SK-N-MC (cell line): Measurements from ENCODE around the gene PLEKHA5.

Experiments
- EZH2 ChIP-seq: fragments of 200-600 bp; sonication (generic); IDR thresholded peaks from one replicate; pipeline ENCODE4 v1.6.1; 2017; ENCODE audit warnings: antibody characterized with exemption
- POLR2AphosphoS5 ChIP-seq: IDR thresholded peaks from 2 replicates; pipeline ENCODE4 v1.6.1; 2012; ENCODE audit warnings: mild to moderate bottlenecking, low read depth, low read length, borderline replicate concordance

GRCh38 chr12:19190292-19191031, 60.9 kb downstream of the PLEKHA5 start:
- TF ChIP-seq EZH2 = no peak
- no peak for TF ChIP-seq POLR2AphosphoS5
